Common myeloid progenitor, CD34-positive (primary cell): ENCODE data around the gene MYT1.

Experiments used
- CTCF ChIA-PET: fragments of 350-600 bp; sonication (Branson Sonifier 250); formaldehyde crosslinking; loops from one replicate; lab custom pipeline; 2021; ENCODE audit warnings: antibody characterized with exemption; lab: Charles Lee
- POLR2A ChIA-PET: fragments of 350-600 bp; sonication (Branson Sonifier 250); formaldehyde crosslinking; loops from one replicate; lab custom pipeline; 2021; ENCODE audit warnings: antibody characterized with exemption; lab: Charles Lee
- DNase-seq, 3 donors: peaks; one replicate each; pipeline versions ENCODE4 v3.0.0 to v3.0.0-alpha.2; 2013
- H3K27ac ChIP-seq, 2 experiments: 1 replicate in 1 of 2; 2 replicates in 1 of 2; pipeline ENCODE4 v1.7.0; 2013; ENCODE audit warnings: inconsistent platforms in 2 of 2, low read length in 2 of 2, mild to moderate bottlenecking in 2 of 2, low read depth in 1 of 2, moderate library complexity in 1 of 2; ENCODE audit not compliant: severe bottlenecking in 2 of 2, insufficient read depth in 1 of 2, poor library complexity in 1 of 2
- H3K27me3 ChIP-seq, 5 experiments: replicated peaks in 2 of 5; 1 replicate in 3 of 5; 2 replicates in 2 of 5; pipeline versions ENCODE4 v1.6.1 to v1.7.0; 2013; ENCODE audit warnings: low read length in 4 of 5, mild to moderate bottlenecking in 2 of 5, moderate library complexity in 2 of 5, inconsistent platforms in 1 of 5; ENCODE audit not compliant: insufficient read depth in 5 of 5, control insufficient read depth in 4 of 5
- H3K36me3 ChIP-seq, 4 experiments: 1 replicate in 2 of 4; 2 replicates in 2 of 4; pipeline versions ENCODE4 v1.6.1 to v1.7.0; 2013; ENCODE audit warnings: low read length in 3 of 4, control low read depth in 1 of 4, mild to moderate bottlenecking in 1 of 4; ENCODE audit not compliant: control insufficient read depth in 4 of 4, insufficient read depth in 4 of 4
- H3K4me1 ChIP-seq, 4 experiments: 1 replicate in 3 of 4; 2 replicates in 1 of 4; pipeline versions ENCODE4 v1.6.1 to v1.7.1; 2013; ENCODE audit warnings: low read length in 3 of 4, mild to moderate bottlenecking in 3 of 4, control low read depth in 1 of 4, inconsistent platforms in 1 of 4, moderate library complexity in 1 of 4; ENCODE audit not compliant: control insufficient read depth in 4 of 4, insufficient read depth in 4 of 4; ENCODE audit errors: control extremely low read depth in 1 of 4
- H3K4me3 ChIP-seq, 7 experiments: 1 replicate in 4 of 7; 2 replicates in 3 of 7; pipeline versions ENCODE4 v1.5.1 to v1.7.0; 2013; ENCODE audit warnings: mild to moderate bottlenecking in 7 of 7, low read length in 6 of 7, moderate library complexity in 6 of 7, inconsistent platforms in 2 of 7, low read depth in 2 of 7, control low read depth in 1 of 7; ENCODE audit not compliant: insufficient read depth in 4 of 7, control insufficient read depth in 1 of 7; ENCODE audit errors: extremely low read depth in 1 of 7
- H3K9me3 ChIP-seq, 5 experiments: 1 replicate in 4 of 5; 2 replicates in 1 of 5; pipeline versions ENCODE4 v1.6.1 to v1.7.1; 2013; ENCODE audit warnings: low read length in 4 of 5, mild to moderate bottlenecking in 2 of 5, inconsistent platforms in 1 of 5, low read depth in 1 of 5, moderate library complexity in 1 of 5; ENCODE audit not compliant: control insufficient read depth in 4 of 5, insufficient read depth in 2 of 5; ENCODE audit errors: control extremely low read depth in 1 of 5
- WGBS: methylation state at CpG from one replicate; pipeline ENCODE4 v1.1.5; 2013; ENCODE audit not compliant: insufficient coverage; 5-methylcytosine and 5-hydroxymethylcytosine counted together

The MYT1 gene

DNA sequence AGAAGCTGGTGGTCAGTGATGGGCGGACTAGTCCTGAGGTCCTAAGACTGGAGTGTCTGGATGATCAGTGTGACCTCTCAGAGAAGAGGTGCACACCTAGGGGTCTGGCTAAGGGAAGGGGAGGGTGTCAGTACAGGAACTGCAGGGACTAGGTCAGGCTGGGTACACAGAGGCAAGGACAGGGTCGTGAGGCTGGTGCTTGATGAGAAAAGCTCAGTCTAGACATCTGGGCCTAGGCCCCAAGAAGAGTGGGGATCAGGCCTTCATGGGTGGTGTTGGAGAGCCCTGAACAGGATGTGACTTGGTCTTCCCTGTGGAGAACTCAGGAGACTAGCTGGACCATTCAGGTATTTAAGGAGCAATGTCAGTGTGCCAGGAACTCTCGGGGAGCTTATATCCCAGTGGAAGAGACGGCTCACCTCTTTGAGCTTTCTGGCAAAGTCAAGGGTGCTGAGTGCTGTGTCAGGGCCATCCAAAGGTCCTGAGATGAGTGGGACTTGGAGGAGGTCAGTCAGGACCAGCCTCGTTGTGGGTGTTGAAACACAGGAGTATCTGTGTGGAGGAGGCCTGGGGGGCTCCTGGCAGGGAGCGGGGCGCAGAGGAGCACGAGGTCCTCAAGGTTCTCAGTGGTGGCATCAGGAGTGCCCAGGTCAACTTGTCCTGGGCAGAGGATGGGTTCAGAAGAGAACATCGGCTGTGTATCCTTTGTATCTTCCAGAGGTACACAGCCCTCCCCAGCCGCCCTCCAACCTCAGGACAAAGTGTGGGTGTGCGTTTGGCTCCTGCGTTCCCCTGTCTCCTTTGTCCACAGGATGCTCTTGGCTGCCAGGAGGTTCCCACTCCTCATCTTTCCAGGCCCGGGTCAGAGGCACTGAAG lies 13.3 kb upstream of the MYT1 start:
- Histone ChIP-seq H3K9me3 (peaks cover 0 to 4% (median 0%) of the 10 kb centered on the region in 5 experiments), H3K4me1 (no peaks in the 10 kb centered on the region), H3K27ac (no peak overlapping the region), H3K4me3 (no peak overlapping the region), H3K27me3 (no peaks in the 10 kb centered on the region), H3K36me3 (no peaks in the 10 kb centered on the region)
- no peak for DNase-seq
- ChIA-PET CTCF (interaction anchor here (1.5 kb wide), 1 partner anchor 11 kb away, joined by 3 read pairs; no protein-coding TSS in a partner anchor), POLR2A (interaction anchor here (0.6 kb wide), 1 partner anchor 166 kb away, joined by 5 read pairs; no protein-coding TSS in a partner anchor)
- 90% methylated on average over 11 of the region's 13 CpGs for WGBS

DNA sequence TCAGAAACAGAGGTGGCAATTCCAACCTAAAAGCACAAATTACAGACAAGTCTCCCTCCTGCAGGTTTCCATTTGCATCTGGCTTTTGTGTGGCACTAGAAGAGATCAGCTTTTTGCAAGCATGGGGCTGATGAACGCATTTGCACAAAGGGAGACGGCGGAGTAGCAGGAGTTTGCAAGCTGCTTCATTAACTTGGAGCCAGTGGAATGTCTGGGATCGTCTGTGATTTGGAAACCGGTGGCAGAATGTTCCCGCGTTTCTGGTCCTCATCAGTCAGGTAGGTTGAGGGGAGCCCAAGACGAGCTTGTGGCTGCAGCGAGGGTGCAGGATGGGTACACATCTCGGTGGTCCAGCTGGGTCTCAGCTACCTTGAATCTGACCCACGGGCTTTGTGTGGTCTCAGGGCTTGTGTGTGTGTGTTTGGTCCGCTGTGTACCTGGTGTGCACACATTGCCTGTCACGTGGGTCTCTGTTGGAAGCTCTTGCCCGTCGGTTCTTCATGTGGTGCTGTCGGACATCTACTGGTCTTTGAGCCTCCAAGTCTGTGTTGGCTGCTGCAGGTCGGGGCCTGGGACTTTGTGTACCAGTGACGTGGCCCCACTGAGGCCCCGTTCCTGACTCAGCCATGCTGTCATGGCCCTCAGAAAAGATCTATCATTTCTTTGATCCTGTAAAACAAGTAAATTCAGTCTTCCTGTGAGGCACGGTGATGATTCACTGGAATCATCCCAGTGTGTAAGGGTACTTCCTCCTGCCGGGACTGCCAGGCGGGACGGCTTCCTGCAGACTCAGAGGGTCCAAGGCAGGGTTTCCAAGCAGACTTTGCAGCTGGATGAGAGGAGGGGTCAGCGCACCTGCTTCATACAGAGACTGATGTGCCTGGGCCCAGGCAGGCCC lies 12.4 kb upstream of the MYT1 start:
- Histone ChIP-seq H3K36me3 (no peaks in the 10 kb centered on the region), H3K9me3 (peaks cover 0 to 4% (median 0%) of the 10 kb centered on the region in 5 experiments), H3K4me1 (no peaks in the 10 kb centered on the region), H3K4me3 (no peak overlapping the region), H3K27ac (no peak overlapping the region), H3K27me3 (no peaks in the 10 kb centered on the region)
- CTCF ChIA-PET, result no interaction called here
- POLR2A ChIA-PET, result interaction anchor here (0.6 kb wide), 1 partner anchor 166 kb away, joined by 5 read pairs; no protein-coding TSS in a partner anchor
- WGBS, result 90% methylated on average over 22 of the region's 24 CpGs
- DNase-seq, result no peak

DNA sequence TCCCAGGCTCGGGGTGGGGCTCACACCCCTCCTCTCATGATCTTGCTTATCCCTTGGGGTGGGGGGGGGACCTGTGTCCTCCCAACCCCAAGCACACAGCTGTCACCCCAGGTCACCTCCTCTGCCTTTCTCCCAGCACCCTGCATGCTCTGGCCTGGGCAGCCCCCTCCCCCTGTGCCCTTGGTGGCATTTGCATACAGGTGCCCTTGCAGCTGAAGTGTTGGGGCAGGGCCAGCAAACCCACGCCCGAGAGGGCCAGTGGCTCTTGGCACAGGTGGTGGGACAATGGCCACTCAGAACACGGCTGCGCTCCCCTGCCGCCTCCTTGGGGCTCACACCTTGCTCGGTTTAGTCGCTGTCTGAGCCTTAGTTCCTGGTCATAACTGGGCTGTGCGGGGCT lies 11.3 kb upstream of the MYT1 start:
- CTCF ChIA-PET, result no interaction called here
- H3K27ac ChIP-seq, result no peak overlapping the region
- DNase-seq, result no peak
- POLR2A ChIA-PET, result no interaction called here
- H3K4me3 ChIP-seq, result no peak overlapping the region
- H3K36me3 ChIP-seq, result no peaks in the 10 kb centered on the region
- no peaks in the 10 kb centered on the region for H3K27me3 ChIP-seq
- H3K9me3 ChIP-seq, result peaks cover 0 to 4% (median 0%) of the 10 kb centered on the region in 5 experiments
- WGBS, result 89% methylated on average over 8 of the region's 9 CpGs
- H3K4me1 ChIP-seq, result no peaks in the 10 kb centered on the region

DNA sequence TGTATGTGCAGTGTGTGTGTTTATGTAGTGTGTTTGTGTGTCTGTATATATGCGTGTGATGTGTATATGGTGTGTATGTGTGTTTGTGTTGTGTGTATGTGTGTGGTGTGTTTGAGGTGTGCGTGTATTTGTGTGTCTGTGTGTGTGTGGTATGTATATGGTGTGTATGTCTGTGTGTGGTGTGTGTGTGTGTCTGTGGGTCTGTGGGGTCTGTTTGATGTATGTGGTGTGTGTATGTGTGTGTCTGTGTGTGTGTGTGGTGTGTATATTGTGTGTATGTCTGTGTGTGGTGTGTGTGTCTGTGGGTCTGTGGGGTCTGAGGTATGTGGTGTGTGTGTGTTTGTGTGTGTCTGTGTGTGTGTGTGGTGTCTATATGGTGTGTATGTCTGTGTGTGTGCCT lies 10.8 kb upstream of the MYT1 start:
- no peak for DNase-seq
- Histone ChIP-seq H3K36me3 (no peaks in the 10 kb centered on the region), H3K4me3 (no peak overlapping the region), H3K4me1 (no peaks in the 10 kb centered on the region), H3K27ac (no peak overlapping the region), H3K27me3 (no peaks in the 10 kb centered on the region), H3K9me3 (peaks cover 0 to 4% (median 0%) of the 10 kb centered on the region in 5 experiments)
- CTCF ChIA-PET, result no interaction called here
- WGBS, result 100% methylated on average over 1 of the region's 2 CpGs
- POLR2A ChIA-PET, result no interaction called here

DNA sequence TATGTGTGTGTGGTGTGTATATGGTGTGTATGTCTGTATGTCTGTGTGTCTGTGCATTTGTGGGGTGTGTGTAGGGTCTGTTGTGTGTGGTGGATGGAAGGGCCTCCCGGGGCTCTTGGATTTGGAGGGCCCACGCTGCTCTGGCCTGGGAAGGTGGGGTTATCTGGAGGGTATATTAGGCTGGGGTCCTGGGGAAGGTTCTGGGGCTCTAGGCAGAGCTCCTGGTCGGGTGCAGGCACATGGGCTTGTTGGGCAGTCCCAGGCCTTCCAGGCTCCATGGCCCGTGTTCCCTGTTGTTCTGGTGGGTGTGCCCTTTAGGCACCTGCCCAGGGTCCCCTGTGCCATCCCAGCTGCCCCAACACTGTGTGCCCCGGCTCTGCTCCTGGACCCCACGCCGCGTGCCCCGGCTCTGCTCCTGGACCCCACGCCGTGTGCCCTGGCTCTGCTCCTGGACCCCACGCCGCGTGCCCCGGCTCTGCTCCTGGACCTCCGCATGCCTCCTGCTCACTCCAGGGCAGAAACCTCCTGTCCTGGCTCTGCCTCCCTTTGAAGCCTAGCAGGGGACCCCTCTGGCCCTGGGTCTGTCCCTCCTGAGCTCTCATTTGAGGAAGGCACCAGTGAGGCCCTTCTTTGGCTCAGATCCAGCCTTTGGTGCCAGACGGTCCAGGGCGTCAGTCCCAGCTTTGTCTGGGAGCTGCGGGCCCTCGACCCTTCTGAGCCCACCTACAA lies 10.2 kb upstream of the MYT1 start:
- ChIA-PET CTCF (no interaction called here), POLR2A (no interaction called here)
- H3K36me3 ChIP-seq, result no peaks in the 10 kb centered on the region
- no peak overlapping the region for H3K4me3 ChIP-seq
- H3K9me3 ChIP-seq, result peaks cover 0 to 4% (median 0%) of the 10 kb centered on the region in 5 experiments
- no peaks in the 10 kb centered on the region for H3K4me1 ChIP-seq
- DNase-seq, result no peak
- no peaks in the 10 kb centered on the region for H3K27me3 ChIP-seq
- 97% methylated on average over 19 of the region's 20 CpGs for WGBS
- H3K27ac ChIP-seq, result no peak overlapping the region

DNA sequence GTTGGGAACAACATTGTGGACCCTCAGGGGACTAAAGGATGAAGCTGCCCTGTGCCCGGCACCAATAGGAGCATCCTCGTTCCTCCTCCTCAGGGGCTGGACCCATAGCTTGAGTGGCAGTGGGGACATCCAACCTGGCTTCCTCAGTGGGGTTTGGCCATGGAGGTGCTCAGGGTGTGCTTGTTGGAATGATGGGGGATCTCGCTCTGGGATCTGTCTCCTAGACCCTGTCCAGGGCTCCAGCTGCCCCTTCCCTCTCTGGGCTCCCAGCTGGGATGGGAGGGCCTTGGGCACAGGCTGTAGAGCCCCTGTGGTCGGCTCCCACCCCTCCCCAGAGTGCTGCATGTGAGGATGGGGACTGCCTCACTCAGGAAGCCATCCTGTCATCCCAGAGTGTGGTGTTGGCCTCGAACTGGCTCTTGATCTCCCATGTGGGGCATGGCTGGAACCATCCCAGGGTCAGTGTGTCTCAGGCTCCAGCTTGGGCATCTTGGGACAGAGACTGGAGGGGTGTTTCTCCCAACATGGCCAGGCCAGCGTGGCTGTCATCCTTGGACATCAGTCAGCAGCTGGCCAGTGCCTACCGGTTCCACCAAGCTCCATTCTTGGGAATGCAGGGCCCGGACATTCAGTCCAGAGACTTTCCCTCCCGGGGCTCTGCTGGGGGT lies 9.5 kb upstream of the MYT1 start:
- no peak for DNase-seq
- Histone ChIP-seq H3K9me3 (peaks cover 0 to 2% (median 0%) of the 10 kb centered on the region in 5 experiments), H3K27ac (no peak overlapping the region), H3K4me3 (no peak overlapping the region), H3K27me3 (peaks cover 0 to 4% (median 0%) of the 10 kb centered on the region in 5 experiments), H3K36me3 (no peaks in the 10 kb centered on the region), H3K4me1 (no peaks in the 10 kb centered on the region)
- 96% methylated on average over 7 of the region's 9 CpGs for WGBS
- ChIA-PET CTCF (no interaction called here), POLR2A (no interaction called here)
